LHCN-M2 (cell line): ENCODE data around the gene ANO5. TPM values are rescaled to one million over a fixed set of nuclear protein-coding genes. Genes with fewer than 3 reads are reported as not detected.

Experiments used
- DNase-seq: peaks from one replicate; pipeline ENCODE4 v3.0.0-alpha.2; 2012; ENCODE audit warnings: low read depth
- total RNA-seq: library from RNA; depleted of rRNA; stranded (reverse); fragments of >200 nt; gene quantifications from 2 replicates; pipeline ENCODE4 v1.2.3, GENCODE V29; 2014; rRNA removed

The ANO5 gene
- total RNA-seq, 1 experiment from 2014 or later, result not detected

DNA sequence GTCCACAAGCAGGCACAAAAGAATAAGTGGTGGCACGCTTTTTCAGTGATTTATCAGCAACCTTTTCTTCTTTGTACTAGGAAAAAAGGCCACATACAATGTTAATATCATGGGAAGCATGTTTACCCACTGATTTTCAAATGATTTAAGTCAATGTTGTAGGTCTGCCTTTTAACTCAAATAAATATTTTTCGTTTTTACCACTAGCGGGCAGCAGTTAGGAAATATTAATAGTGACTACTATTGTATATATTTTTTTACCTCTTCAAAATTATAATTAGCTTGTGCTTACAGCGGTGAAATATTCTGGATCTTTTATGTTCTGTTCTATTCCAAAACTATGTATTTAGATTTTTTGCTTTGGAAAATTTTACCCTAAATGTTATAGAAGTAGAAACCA, 138.9 kb downstream of the ANO5 start:
- DNase-seq, result no peak

Other genes starting within 250 kb of the ANO5 start
- gene SLC17A6, start 145.3 kb downstream of the ANO5 start, total RNA-seq, result not detected in 2 replicates